Activated CD4-positive, alpha-beta memory T cell treated with anti-CD3 and anti-CD28 coated beads, Interleukin-2, amount 10 ng/mL, durations not matched to agents 7 days and 5 days (primary cell): ENCODE results near the gene D2HGDH. TPM values are rescaled to one million over a fixed set of nuclear protein-coding genes. Genes with fewer than 3 reads are reported as not detected.
"Not testable (repeated sequence)": the region's sequence is repeated elsewhere in the genome, so short reads cannot be mapped to it uniquely, and the experiment has no call there.

Experiments used
- CTCF ChIA-PET: fragments of 350-600 bp; sonication (Branson Sonifier 250); formaldehyde crosslinking; loops from one replicate; lab custom pipeline; 2021; ENCODE audit warnings: antibody characterized with exemption, inconsistent platforms; lab: Charles Lee
- POLR2A ChIA-PET: fragments of 350-600 bp; sonication (Branson Sonifier 250); formaldehyde crosslinking; loops from one replicate; lab custom pipeline; 2021; ENCODE audit warnings: antibody characterized with exemption; lab: Charles Lee
- DNase-seq: peaks from one replicate; pipeline ENCODE4 v3.0.0-alpha.2; 2020
- H3K27ac Mint-ChIP-seq: one replicate; pipeline ENCODE4 v1.8.0; 2021; ENCODE audit warnings: mild to moderate bottlenecking, mixed read lengths
- H3K27me3 Mint-ChIP-seq: one replicate; pipeline ENCODE4 v1.8.0; 2021; ENCODE audit warnings: mixed read lengths
- H3K36me3 Mint-ChIP-seq: one replicate; pipeline ENCODE4 v1.8.0; 2021; ENCODE audit warnings: low read depth, mixed read lengths
- H3K4me1 Mint-ChIP-seq: one replicate; pipeline ENCODE4 v1.8.0; 2021; ENCODE audit warnings: mixed read lengths
- H3K4me3 Mint-ChIP-seq: one replicate; pipeline ENCODE4 v1.8.0; 2021; ENCODE audit warnings: mild to moderate bottlenecking, mixed read lengths
- H3K9me3 Mint-ChIP-seq: one replicate; pipeline ENCODE4 v1.8.0; 2021; ENCODE audit warnings: mixed read lengths
- total RNA-seq, 2 experiments: library from RNA; stranded (reverse); gene quantifications; one replicate each; pipeline ENCODE4 v1.2.3, GENCODE V29; 2021

Gene D2HGDH
- total RNA-seq, 2 experiments from 2014 or later, result 24.6 to 25.0 TPM

DNA sequence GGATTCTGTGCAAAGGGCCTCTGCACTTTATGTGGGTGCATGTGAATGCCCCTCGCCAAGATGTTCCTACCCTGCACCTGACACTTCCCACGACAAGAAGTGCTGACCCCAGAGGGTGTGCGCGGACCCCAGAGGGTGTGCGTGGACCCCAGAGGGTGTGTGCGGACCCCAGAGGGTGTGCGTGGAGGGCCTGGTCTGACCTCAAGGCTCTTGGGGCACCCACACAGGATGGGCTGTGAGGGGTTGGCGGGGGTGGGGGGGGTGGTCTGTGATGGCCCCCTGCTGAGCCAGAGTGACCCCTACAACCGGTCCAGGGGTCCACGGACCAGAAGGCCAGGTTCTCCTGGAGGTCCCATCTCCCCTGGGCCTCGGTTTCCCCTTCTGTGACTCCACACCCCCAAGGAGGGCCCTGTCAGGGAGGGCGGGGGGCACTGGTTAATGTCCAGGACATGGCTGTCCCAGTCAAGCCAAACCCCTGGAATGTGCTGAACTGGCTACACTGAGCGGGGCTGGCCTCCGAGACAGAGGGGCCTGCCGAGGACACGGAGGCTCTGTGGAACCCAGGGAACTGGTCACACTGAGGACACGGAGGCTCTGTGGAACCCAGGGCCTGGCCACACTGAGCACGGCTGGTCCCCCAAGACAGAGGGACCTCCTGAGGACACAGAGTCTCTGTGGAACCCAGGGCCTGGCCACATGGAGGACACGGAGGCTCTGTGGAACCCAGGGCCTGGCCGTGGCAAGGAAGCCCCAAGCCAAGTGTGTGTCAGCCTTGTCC, 77.7 kb downstream of the D2HGDH start:
- CTCF ChIA-PET, result no interaction called here
- no peaks in the 10 kb centered on the region for H3K9me3 Mint-ChIP-seq
- no peak for DNase-seq
- POLR2A ChIA-PET, result no interaction called here
- no peak overlapping the region for H3K27ac Mint-ChIP-seq
- H3K27me3 Mint-ChIP-seq, result peaks cover 2% of the 10 kb centered on the region
- H3K4me1 Mint-ChIP-seq, result no peaks in the 10 kb centered on the region
- H3K4me3 Mint-ChIP-seq, result no peak overlapping the region
- H3K36me3 Mint-ChIP-seq, result no peaks in the 10 kb centered on the region

GRCh38 chr2:241812730-241813643, 78.6 kb downstream of the D2HGDH start:
- CTCF ChIA-PET, result no interaction called here
- no peaks in the 10 kb centered on the region for H3K36me3 Mint-ChIP-seq
- H3K4me1 Mint-ChIP-seq, result peaks cover 5% of the 10 kb centered on the region
- no peaks in the 10 kb centered on the region for H3K9me3 Mint-ChIP-seq
- POLR2A ChIA-PET, result no interaction called here
- no peak for DNase-seq
- no peak overlapping the region for H3K4me3 Mint-ChIP-seq
- H3K27me3 Mint-ChIP-seq, result peaks cover 2% of the 10 kb centered on the region
- no peak overlapping the region for H3K27ac Mint-ChIP-seq

DNA sequence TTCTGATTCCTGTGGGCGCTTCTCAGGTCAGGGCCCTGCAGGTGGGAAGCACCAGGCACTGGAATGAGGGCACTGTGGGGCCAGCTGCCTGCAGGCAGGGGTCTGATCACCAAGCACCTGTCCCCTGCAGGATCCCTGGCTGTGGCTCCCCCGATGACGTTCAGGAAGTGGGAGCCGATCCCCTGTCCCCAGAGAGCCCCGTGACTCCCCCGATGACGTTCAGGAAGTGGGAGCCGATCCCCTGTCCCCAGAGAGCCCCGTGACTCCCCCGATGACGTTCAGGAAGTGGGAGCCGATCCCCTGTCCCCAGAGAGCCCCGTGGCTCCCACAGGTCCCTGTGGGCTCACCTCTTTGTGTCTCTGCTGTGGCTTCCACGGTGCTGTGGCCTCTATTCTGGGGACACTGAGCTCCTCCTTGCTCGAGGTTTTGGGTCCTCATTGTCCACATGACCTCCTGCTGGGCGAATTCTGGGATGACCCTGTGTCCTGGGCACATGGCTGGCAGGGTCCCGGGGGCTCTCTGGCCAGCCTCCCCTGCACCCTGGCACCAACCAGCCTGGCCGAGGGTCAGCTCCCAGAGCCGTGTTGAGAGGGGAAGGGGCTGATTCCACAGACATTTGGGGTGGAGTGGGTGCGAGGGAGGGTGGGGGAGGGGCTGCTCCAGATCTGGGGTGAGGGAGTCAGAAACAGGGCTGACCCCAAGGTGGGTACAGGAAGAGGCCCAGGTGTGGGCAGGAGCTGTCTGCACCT, 79.4 kb downstream of the D2HGDH start:
- no peak for DNase-seq
- CTCF ChIA-PET, result no interaction called here
- H3K36me3 Mint-ChIP-seq, result no peaks in the 10 kb centered on the region
- POLR2A ChIA-PET, result no interaction called here
- no peaks in the 10 kb centered on the region for H3K9me3 Mint-ChIP-seq
- no peak overlapping the region for H3K4me3 Mint-ChIP-seq
- peaks cover 5% of the 10 kb centered on the region for H3K4me1 Mint-ChIP-seq
- H3K27ac Mint-ChIP-seq, result no peak overlapping the region
- peaks cover 2% of the 10 kb centered on the region for H3K27me3 Mint-ChIP-seq

DNA sequence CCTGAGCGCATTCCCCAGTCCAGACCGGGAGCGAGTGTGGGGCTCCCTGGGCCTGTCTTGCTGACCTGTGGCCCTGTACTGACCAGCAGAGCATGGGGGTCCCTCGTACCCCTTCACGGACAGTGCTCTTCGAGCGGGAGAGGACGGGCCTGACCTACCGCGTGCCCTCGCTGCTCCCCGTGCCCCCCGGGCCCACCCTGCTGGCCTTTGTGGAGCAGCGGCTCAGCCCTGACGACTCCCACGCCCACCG, 79.9 kb downstream of the D2HGDH start:
- H3K4me1 Mint-ChIP-seq, result peaks cover 5% of the 10 kb centered on the region
- H3K9me3 Mint-ChIP-seq, result no peaks in the 10 kb centered on the region
- ChIA-PET POLR2A (no interaction called here), CTCF (no interaction called here)
- no peak overlapping the region for H3K27ac Mint-ChIP-seq
- H3K27me3 Mint-ChIP-seq, result no peaks in the 10 kb centered on the region
- no peaks in the 10 kb centered on the region for H3K36me3 Mint-ChIP-seq
- DNase-seq, result no peak
- no peak overlapping the region for H3K4me3 Mint-ChIP-seq

DNA sequence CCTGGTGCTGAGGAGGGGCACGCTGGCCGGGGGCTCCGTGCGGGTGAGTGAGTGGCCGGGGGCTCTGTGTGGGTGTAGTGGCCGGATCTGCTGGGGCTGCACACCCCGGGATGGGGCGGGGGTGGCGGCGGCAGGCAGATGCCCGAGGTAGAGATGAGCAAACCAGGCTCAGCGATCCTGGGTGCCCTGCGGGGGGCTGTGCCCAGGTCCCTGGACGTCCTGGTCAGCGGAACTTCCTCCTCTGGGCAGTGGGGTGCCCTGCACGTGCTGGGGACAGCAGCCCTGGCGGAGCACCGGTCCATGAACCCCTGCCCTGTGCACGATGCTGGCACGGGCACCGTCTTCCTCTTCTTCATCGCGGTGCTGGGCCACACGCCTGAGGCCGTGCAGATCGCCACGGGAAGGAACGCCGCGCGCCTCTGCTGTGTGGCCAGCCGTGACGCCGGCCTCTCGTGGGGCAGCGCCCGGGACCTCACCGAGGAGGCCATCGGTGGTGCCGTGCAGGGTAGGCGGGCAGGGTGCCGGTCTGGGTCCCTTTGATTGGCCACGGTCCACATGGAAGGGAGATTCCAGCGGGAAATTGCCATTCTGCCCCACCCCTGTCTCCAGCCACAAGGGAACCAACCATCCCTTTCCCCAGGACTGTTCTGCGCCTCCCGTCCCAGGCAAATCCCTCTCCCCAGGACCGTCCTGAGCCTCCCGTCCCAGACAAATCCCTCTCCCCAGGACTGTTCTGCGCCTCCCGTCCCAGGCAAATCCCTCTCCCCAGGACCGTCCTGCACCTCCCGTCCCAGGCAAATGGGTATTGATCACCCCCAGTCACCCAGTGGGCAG, 80.4 kb downstream of the D2HGDH start:
- H3K9me3 Mint-ChIP-seq, result no peaks in the 10 kb centered on the region
- H3K4me1 Mint-ChIP-seq, result peaks cover 5% of the 10 kb centered on the region
- ChIA-PET POLR2A (no interaction called here), CTCF (no interaction called here)
- no peak for DNase-seq
- H3K36me3 Mint-ChIP-seq, result no peaks in the 10 kb centered on the region
- no peaks in the 10 kb centered on the region for H3K27me3 Mint-ChIP-seq
- no peak overlapping the region for H3K4me3 Mint-ChIP-seq
- H3K27ac Mint-ChIP-seq, result no peak overlapping the region

GRCh38 chr2:241815477-241816430, 81.3 kb downstream of the D2HGDH start:
- CTCF ChIA-PET, result no interaction called here
- H3K9me3 Mint-ChIP-seq, result no peaks in the 10 kb centered on the region
- peaks cover 5% of the 10 kb centered on the region for H3K4me1 Mint-ChIP-seq
- no peaks in the 10 kb centered on the region for H3K27me3 Mint-ChIP-seq
- no peaks in the 10 kb centered on the region for H3K36me3 Mint-ChIP-seq
- POLR2A ChIA-PET, result no interaction called here
- no peak overlapping the region for H3K27ac Mint-ChIP-seq
- no peak for DNase-seq
- H3K4me3 Mint-ChIP-seq, result no peak overlapping the region

- H3K36me3 Mint-ChIP-seq, result no peaks in the 10 kb centered on the region
- H3K4me3 Mint-ChIP-seq, result no peak overlapping the region
- H3K4me1 Mint-ChIP-seq, result peaks cover 9% of the 10 kb centered on the region
- no peaks in the 10 kb centered on the region for H3K9me3 Mint-ChIP-seq
- no peak overlapping the region for H3K27ac Mint-ChIP-seq
- peak; percentile 15 for DNase-seq
- CTCF ChIA-PET, result no interaction called here
- POLR2A ChIA-PET, result no interaction called here
- H3K27me3 Mint-ChIP-seq, result no peaks in the 10 kb centered on the region
Observed at GRCh38 chr2:241816431-241817121, 82.1 kb downstream of the D2HGDH start.

DNA sequence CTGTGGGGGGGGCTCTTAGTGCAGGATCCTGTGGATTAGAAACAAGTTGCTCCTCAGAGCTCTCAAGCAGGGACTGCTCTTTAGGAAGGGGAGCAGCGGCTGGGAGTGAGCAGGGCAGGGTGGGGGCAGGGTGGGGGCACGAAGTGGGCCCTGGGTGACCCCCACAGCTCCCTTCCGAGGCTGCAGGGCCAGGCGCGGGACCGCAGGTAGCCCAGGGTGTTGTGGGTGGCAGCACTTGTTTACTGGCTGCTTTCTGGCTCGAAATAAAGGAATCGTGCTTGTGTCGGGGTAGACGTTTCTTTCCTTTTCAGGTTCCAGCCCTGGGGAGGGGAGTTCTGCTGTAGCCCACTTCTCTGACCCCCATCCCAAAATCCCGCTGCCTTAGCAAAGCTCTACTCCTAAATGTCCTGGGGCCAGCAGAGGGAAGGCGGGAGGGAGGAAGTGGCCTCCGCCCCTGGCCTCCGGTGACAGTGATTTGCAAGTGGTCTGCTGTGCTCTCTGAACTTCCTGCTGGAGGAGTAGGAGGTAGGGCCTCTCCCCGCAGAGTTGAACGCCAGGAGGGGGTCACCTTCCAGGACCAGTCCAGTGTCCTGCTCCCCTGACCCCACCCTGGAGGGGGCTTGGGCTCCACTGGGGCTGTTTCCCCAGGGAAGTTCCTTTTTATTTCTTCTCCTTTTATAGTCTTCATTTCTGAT, 82.8 kb downstream of the D2HGDH start:
- no peak overlapping the region for H3K27ac Mint-ChIP-seq
- no peaks in the 10 kb centered on the region for H3K27me3 Mint-ChIP-seq
- H3K4me3 Mint-ChIP-seq, result peak overlapping the region; percentile 13
- peaks cover 12% of the 10 kb centered on the region for H3K4me1 Mint-ChIP-seq
- no peaks in the 10 kb centered on the region for H3K36me3 Mint-ChIP-seq
- CTCF ChIA-PET, result no interaction called here
- no peaks in the 10 kb centered on the region for H3K9me3 Mint-ChIP-seq
- POLR2A ChIA-PET, result no interaction called here
- peak; percentile 17 for DNase-seq

DNA sequence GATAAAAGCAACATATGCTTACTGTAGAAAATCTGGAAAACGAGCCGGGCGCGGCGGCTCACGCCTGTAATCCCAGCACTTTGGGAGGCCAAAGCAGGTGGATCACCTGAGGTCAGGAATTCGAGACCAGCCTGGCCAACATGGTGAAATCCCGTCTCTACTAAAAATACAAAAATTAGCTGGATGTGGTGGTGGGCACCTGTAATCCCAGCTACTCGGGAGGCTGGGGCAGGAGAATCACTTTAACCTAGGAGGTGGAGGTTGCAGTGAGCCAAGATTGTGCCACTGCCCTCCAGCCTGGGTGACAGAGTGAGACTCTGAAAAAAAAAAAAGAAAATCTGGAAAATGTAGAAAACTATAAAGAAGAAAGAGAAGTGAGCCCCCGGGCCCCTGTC, 83.4 kb downstream of the D2HGDH start:
- H3K9me3 Mint-ChIP-seq, H3K27me3 Mint-ChIP-seq, H3K36me3 Mint-ChIP-seq, H3K4me3 Mint-ChIP-seq, DNase-seq, H3K27ac Mint-ChIP-seq, CTCF ChIA-PET: not testable (repeated sequence)
- POLR2A ChIA-PET, result interaction anchor here (0.7 kb wide), 1 partner anchor 55 kb away, joined by 3 read pairs; no protein-coding TSS in a partner anchor
- H3K4me1 Mint-ChIP-seq, result peaks cover 17% of the 10 kb centered on the region
